Gastrocnemius medialis (tissue), 4 donors: Measurements from ENCODE around the gene GAS2L1.

Experiments used
- POLR2A ChIP-seq, 2 donors: fragments of 450-650 bp; IDR thresholded peaks; one replicate each; pipeline ENCODE4 v1.6.1; 2017; ENCODE audit warnings: antibody characterized with exemption in 2 of 2, mild to moderate bottlenecking in 2 of 2, moderate library complexity in 2 of 2
- TF ChIP-seq, protein P1 (sequence below), 5 experiments: fragments of 450-650 bp in 3 of 5; fragments of 200-600 bp in 2 of 5; sonication (generic) in 2 of 5; IDR thresholded peaks in 4 of 5; conservative IDR thresholded peaks in 1 of 5; 1 replicate in 4 of 5; 2 replicates in 1 of 5; pipeline ENCODE4 v1.5.1; 2016 to 2019; ENCODE audit warnings: antibody characterized with exemption in 5 of 5, mild to moderate bottlenecking in 3 of 5, moderate library complexity in 3 of 5

DNA sequence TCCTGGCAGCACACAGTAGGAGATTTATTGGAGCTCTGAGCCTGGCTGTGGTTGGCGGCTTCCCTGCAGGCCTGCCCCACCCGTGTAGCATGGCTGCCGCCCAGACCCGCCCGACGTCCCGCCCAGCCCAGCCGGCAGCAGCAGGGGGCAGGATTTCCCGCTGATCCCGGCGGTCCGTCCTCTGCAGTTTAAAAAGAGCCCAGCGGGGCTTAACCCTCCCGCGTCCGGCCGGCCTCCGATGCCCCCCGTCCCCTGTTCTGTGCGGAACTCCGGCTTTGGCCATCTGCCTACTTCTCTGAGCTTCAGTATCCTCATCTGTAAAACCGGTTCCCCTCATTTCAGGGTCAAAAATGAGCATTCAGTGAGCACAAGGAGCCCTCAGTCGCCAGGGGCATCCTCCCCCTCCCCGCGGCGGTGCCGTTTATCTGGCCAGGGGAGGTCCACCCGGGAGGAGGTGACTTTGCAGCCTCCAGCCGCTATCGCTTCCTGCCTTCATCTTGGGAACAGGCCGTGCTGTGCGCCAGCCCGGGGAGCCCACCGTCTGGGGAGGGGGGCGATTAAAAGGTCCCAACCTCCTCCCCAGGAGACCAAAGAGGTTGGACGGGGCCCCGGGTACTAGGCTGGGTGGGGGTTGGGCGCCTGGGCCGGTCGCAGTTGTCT, at the start of gene GAS2L1:
- TF ChIP-seq, protein P1, sequence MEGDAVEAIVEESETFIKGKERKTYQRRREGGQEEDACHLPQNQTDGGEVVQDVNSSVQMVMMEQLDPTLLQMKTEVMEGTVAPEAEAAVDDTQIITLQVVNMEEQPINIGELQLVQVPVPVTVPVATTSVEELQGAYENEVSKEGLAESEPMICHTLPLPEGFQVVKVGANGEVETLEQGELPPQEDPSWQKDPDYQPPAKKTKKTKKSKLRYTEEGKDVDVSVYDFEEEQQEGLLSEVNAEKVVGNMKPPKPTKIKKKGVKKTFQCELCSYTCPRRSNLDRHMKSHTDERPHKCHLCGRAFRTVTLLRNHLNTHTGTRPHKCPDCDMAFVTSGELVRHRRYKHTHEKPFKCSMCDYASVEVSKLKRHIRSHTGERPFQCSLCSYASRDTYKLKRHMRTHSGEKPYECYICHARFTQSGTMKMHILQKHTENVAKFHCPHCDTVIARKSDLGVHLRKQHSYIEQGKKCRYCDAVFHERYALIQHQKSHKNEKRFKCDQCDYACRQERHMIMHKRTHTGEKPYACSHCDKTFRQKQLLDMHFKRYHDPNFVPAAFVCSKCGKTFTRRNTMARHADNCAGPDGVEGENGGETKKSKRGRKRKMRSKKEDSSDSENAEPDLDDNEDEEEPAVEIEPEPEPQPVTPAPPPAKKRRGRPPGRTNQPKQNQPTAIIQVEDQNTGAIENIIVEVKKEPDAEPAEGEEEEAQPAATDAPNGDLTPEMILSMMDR (IDR thresholded peaks at IDR 0.05 in 4 of 5, conservative IDR thresholded peaks at IDR 0.05 in 1 of 5) = peak; percentile 74 to 90 (median 85)
- TF ChIP-seq POLR2A (IDR thresholded peaks at IDR 0.05) = no peak
